GM19025 (cell line): ENCODE measurements around the gene PEX14.

ENCODE experiments used
- ATAC-seq: cut with Tn5 transposase; IDR thresholded peaks from one replicate; pipeline ENCODE4 v1.9.1; 2021; ENCODE audit warnings: mild to moderate bottlenecking, low read depth, moderate library complexity; ENCODE audit not compliant: unreplicated experiment

The PEX14 gene

DNA sequence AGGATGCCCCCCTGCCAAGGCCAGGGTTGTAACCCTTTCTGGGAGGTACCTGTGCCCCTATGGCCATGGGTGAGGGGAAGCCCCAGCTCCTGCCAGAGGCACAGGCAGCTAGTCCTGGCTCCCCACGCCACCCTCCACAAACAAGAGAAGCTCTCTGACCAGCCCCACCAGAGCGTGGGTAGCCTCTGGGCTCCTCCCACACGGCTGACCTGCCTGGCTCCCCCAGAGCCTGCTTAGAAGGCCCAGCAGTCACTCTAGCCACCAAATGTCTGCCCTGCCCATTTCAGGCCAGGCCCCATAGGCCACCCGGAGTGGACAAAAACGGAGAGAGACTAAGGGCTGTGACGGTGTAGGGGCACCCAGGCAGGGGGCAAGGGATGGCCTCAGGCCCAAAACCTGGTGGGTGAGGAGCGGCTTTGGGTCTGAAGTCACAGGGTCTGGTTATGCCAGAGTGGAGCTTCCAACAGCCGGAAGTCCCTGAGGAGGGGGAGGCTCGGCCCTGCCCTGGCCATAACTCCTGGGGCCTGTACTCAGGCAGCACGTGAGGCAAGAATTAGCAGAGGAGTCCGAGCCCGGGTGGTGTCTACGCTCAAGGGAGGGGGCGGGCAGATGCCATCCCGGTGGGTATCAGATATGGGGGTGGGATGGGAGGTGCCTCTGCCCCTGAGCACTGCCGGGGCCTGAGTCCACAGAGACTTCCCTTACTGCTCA, 166.2 kb downstream of the PEX14 start:
- ATAC-seq, result no peak

DNA sequence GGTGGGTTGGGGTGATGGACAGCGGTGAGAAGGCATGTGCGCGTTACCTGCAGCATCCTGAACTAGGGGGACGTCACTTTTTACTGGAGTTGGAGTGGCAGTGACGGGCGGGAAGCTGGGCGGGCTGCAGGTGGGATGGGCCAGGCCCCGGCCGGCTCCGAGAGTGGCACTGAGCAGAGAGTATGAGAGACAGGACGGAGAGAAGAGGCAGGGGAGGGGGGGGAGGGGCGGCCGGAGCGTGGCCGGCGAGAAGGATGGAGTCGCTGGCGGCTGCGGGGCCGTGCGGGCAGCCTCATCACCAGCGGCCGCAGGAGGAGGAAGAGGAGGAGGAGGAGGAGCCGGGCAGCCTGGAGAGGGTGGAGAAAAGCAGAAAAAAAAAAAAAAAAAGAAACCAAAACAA, 167.2 kb downstream of the PEX14 start:
- no peak for ATAC-seq

DNA sequence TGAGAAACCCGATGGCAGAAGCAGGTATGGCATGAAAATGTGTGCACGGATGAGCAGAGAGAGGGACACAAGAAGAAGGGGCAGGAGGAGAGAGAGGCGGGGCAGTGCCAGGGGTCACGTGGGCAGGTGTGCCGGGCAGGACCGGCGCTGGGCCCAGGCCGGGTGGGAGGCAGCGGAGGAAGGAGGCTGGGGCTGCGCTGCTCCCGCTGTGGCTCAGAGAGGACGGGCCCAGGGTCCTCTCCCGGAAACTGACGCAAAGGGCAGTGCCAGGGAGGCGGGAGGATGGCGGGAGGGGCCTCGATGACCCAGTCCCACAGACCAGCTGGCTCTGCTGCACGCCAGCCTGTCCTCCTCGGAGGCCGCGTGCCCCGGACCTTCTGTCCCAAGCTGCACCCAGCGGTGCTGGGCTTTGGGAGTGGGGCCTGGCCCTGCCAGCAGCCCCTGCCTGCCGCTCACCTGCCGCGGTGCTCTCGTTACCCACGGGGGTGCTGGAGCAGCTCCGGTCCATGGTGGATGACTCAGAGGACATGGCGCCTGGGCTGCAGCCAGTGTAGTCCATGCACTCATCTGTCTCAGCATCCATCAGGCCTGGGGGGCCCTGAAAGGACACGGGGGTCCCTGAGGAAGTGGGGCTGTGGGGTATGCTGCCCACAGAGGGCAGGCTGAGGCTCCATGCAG, 167.8 kb downstream of the PEX14 start:
- no peak for ATAC-seq

DNA sequence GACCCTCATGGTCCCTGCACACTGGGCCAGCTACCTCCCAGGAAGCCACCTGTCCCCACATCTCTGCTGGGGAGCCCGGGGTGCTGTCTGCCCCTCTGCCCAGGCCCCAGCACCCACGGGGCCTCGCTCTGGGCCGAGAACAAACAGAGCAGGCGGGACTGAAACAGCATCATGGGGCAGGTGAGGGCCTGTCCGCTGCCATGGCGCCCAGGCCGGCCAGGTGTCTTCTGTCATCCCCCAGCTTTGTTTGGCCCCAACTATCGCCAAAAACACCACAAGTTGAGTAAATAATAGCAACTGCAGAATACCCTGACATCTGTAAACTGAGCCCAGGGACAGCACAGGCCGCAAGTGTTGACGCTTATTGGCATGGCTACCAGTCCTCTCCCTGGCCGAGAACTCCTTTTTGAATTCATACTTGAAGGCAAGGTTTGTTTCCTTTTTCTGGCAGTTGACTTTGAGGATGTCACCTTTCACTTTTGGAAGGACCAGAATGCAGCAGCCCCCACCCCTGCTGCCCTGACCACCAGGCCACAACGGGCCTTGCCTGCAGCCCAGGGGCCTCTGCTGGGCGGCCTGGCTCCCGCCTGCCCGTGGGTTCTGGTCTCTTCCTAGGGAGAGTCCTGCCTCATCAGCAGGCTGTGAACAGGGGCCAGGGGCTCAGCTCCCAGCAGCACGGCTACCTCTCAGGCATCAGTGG, 169.0 kb downstream of the PEX14 start:
- ATAC-seq, result no peak

DNA sequence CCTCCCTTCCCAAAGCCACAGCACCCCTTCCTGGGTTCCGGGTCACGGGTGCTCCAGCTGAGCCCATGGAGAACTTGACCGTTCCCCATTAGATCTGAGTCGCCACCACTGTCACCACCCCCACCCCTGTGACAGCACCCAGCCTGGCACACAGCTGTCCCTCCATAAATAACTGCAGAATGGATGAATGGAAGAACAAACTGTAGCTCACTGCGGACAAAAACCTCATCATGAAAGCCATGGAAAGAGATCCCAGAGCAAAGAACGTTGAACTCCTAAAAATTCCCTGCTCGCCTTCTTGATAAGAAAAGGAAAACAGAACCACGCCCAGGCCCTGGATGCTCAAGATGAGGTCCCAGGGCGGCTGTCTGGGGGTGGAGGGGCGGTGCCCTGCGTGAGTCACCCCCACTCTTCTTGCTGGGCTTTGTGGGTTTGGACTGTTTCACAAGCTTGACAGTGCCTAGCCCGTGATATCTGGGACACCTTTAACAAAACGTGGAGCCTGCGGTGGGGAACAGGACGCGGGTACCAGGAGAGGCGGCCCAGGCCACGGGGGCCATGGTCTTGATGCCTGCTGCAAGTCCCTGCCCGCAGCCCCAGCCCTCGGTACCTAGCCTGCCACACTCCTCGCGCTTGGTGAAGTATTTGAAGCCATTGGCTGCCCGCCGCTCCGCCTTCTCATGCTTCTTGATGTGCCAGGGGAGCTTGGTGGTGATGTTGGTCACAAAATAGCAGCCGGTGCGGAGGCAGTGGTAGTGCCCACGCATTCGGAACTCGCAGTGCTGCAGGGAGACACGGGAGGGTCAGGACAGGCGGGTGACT, 169.8 kb downstream of the PEX14 start:
- no peak for ATAC-seq

DNA sequence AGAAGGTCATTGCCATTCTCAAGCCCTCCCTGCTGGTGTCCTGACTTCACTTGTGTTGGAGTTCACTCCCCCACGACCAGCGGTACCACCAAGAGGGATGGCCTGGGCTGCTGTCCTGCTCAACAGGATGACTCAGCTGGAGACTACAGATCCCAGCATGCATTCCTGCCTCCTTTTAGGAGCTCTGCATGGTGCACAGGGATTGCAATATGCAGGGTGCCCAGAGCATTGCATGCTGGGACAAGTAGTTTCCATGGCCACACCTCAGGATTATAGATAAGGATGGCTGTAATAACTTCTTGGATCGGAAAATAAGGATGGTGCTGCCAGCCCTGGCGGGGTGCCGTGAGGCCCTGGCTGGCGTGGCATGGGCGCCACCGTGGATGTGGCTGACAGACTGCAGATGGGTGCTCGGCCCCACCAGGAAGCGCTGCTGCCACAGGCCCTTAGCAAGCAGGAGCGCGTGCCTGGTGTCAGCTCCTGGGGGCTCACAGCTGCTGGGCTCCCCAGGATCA, 171.7 kb downstream of the PEX14 start:
- ATAC-seq, result no peak

DNA sequence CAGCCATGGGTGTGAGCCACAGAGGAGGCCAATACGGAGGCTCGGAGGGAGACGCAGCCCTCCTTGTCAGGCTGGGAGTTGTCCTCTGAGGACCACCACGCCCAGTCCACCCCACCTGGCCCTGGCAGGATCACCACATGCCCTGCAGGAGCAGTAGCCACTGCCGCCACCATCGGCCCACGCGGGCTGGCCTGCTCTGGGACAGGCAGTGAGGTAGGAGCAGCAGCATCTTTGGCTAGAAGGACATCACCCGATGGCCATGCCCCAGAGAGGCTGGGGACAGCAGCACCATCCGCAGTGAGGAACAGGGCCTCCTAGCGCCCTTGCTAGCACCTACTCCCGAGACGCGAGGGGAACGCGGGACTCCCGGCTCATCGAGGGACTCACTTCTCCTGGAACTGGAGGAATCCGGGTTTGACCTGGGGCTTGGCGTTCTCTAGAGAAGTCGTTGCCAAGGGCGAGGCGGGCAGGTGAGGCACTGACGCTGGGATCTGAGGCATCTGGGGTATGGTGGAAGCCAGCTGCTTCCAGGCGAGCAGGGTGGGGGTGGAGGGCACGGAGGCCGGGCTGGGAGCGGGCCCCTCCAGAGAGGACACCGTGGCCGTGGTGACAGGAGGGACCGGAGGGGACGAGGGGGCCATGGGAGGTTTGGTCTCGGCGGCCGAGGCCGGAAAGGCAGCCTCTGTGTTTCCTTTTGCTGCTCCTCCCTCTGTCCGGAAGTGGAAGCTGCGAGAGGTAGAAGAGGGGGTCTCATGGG, 172.8 kb downstream of the PEX14 start:
- no peak for ATAC-seq

DNA sequence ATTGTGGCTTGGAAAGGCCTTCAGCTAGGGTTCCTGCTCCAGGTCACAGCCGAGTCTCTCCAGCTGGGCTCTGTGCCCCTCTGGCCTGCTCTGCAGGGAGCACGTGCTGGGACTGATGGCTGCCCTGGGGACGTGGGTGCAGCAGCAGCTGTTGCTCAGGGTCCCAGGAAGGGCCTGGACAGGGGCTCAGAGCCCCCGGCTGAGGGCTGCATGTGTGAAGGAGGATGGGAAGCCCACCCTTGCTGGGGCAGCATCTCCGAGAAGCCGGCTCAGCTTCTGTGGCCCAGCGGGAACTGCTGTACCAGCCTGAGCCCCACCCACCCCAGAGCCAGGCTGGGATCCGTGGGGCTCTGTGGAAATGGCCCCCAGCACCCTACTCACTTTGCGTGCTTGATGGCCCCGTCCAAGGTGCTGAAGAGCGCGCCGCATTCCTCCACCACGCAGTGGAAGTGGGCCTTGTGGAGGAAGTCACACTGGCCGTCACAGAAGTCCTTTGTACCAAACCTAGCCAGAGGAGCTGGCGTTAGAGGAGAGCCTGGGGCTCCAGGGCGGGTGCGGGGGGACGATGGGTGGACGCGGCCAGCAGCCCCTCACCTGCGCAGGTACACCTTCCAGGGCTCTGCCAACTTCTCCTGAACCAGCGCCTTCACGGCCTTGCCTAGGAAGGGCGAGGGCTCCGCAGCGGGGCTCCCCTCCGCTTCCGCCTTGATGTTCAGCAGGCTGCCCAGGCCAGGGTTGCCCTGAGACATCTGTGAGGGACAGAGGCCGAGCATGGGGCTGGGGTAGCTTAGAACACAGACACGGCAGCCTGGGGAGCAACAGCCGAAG, 174.2 kb downstream of the PEX14 start:
- no peak for ATAC-seq

DNA sequence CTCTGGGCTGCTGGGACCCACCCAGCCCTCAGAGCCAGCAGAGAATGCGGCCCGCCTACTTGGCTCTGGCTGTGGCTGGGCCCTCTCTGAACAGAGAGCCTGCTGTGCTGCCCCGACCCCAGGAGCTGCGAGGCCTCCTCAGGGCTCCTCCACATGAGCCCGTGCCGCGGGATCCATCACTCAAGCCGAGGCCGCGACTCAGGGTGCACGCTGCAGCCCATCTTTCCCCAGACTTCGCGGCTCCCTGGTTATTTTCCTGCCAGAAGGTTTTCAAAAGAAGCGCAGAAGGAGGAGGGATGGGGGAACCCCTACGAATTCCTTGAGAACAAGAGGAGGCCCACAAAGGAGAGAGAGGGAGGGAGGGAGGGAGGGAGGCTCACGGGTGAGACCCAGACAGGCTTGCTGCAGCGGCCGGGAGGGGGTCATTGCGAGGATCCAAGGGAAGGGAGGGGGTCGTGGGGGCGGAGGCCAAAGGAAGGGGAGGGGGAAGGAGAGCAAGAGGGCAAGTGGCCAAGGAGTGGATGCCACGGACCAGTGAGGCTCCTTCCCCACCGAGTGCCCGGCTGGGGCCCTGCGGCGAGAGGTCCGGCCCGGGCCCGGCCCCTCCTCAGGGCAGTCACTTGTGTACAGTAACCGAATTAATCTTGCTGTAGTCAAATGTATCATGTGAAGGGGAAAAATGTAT, 174.9 kb downstream of the PEX14 start:
- ATAC-seq, result no peak

DNA sequence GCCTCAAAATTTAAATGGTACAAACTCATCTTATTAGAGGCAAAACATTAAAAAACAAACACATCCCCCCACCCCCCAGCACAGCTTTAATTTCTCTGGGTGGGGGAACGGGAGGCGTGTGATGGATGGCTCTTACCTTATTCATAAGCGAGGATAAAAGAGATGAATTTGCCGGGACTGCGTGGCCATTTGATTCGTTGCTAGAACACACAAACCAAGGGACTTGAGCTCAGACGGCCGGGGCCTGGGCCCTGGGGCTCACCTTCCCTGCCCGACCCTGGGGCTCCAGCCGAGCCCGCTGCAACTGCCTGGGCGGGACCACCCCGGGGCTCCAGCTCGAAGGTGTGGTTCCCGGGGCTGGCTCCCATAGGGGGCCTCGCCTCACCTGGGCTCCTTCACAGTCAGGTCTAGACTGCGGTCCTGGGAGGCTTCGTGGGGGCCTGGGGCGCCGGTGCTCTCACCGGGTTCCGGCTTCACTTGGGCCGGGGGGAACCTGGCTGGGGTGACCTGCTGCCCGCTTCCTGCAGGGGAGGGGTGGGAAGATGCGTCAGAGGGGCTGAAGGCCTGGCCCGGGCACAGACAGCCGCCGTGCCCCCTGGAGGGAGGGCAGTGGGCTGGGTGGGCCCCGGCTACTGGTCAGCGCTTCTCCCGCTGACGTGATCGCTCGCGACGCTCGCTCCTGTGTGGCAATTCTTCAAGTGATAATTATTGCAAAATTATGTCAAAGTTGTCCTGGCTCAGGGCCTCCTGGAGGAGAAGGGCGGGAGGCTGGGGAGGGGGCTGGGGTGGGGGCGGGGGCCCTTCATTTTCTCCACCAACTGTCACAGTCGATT, 176.0 kb downstream of the PEX14 start:
- no peak for ATAC-seq

DNA sequence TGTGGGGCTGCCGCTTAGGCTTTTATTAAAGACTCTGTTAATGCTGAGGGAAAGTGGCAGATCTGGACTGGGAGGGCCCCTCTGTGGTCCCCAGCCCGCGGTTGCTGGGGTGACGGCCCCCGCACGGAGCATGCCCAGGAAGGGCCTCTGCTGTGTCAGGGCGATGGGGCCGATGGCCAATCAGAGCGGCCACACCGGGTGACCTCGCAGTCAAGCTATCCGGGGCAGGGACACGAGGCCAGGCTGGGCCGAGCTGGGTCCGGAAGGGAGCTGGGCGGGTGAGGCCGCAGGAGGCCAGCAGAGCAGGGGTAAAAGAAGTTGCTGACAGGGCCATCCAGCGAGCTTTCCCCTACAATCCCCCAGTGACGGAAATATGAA, 176.6 kb downstream of the PEX14 start:
- no peak for ATAC-seq

DNA sequence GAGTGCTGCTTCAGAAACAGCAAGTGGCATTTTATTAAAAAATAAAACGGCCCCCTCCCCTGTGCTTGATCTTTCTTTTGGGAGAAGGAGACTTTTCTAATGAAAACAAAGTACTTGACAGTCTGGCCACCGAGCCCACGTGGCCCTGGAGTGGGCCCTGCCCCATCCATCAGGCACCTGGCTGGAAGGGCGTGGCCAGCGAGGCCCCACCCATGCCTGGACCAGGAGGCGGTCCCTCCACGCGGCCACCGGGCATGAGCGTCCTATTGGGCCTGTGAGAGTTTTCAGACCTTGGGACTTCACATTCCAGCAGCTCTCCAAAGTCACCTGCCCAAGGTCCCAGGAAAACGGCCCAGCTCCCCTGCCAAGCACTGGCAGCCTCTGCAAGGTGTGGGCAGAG, 177.0 kb downstream of the PEX14 start:
- no peak for ATAC-seq

DNA sequence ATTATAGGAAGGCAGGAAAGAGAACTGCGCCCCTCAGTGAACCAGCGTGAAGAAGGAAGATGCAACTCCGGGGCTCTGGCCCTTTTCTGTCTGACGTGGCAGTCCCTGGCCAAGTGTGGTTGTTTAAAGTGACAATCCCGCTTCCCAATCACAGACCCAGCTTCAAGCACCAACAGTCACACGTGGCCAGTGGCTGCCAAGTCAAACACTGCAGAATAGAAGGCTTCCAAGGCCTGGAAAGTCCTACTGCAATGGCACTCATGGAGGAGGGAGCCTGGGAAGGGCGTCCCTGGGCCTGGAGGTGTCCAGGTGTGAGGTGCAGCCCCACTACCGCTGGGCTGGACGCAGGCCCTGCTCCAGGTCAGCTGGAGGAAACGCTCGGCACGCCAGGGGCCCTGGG, 177.9 kb downstream of the PEX14 start:
- no peak for ATAC-seq

DNA sequence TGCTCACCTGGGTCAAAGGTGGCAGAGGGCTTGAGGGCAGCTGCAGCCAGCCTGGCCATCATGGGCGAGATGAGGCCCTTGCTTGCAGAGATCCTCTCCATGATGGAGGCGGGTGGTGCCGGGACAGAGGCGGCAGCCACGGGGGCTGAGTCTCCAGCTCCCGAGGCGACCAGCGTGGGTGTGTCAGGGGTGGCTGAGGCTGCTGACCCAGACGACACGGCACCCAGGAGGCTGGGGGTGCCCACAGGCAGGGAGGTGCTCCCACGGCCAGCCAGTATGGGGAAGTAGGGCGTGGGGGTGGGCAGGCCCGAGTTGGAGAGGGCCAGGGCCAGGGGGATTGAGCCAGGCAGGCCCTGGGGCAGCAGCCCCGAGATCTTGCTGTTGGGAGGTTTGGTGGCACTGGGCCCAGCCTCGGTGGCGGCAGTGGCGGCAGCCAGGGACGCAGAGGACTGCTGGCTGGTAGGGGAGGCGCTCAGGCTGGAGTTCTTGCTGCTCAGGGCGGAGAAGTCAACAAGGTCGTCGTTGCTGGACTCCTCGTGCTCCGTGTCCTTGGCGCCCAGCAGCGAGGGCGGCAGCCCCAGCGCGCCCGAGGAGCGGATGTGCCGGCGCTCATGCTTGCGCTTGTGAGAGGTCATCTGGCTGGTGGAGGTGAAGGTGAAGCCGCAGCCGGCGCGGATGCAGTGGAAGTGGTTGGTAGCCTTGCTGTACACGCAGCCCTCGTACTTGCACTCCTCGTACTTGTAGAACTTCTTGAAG, 178.8 kb downstream of the PEX14 start:
- no peak for ATAC-seq

DNA sequence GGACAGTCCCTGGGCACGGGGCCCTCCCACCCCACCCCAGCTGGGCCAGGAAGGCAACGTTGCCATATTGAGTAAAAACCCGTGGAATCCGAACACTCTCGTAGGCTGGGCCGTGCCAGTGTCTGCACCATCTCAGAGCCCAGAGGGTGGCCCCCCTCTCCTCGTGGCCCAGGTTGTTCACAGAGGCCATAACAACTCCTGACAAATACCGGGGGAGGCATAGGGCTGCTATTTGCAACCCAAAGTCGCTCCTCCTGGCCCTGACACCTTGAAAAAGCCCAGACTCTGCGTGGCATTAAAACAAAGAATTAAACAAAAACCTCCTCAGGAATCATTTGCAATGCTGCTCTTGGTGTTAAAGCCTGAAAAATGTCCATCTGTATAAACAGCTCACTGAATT, 180.3 kb downstream of the PEX14 start:
- no peak for ATAC-seq

DNA sequence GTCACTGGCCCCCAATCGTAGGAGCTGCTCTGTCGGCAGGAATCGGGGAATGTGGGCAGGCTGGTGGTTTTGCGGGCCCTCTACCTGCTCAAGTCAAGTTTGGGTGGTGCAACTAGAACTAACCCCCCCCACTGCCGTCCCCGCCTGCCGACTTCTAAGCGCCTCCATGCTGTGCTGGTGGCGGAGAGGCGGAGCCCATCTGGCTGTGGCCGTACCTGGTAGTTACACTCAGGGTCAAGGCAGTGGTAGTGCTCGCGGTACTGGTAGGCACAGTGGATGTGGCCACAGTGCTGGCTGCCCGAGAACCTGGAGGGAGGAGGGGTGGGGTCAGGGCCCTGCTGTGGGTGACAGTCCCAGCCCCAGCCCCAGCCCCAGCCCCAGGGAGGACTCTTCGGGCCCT, 181.7 kb downstream of the PEX14 start:
- no peak for ATAC-seq
